ENCODE measurements around the gene RAD51B. TPM values are rescaled to one million over a fixed set of nuclear protein-coding genes. Genes with fewer than 3 reads are reported as not detected.
"Not testable (repeated sequence)": the region's sequence is repeated elsewhere in the genome, so short reads cannot be mapped to it uniquely, and the experiment has no call there.

Gene RAD51B
- polyA plus RNA-seq, 1 experiment = 6.6 TPM

- Histone ChIP-seq H3K27me3 (ENCODE audit: control insufficient read depth, insufficient read depth, low read length) (no peaks in the 10 kb centered on the region), H3K9me3 (ENCODE audit: control insufficient read depth, insufficient read depth, low read length) (no peaks in the 10 kb centered on the region), H3K4me3 (ENCODE audit: low read depth, low read length) (no peak overlapping the region), H3K27ac (ENCODE audit: low read depth, low read length) (no peak overlapping the region)
- no peak for TF ChIP-seq CTCF (IDR thresholded peaks at IDR 0.05; ENCODE audit: low read depth, low read length)
- CTCF ChIA-PET = no interaction called here
- no peak for DNase-seq (ENCODE audit: low read depth, low spot score)
- POLR2A ChIA-PET = no interaction called here
Observed at GRCh38 chr14:68176687-68177086, 357.1 kb downstream of the RAD51B start.

GRCh38 chr14:68177728-68178127 is 358.1 kb downstream of the RAD51B start:
- no peaks in the 10 kb centered on the region for H3K27me3 ChIP-seq (ENCODE audit: control insufficient read depth, insufficient read depth, low read length)
- no peak overlapping the region for H3K4me3 ChIP-seq (ENCODE audit: low read depth, low read length)
- POLR2A ChIA-PET = interaction anchor here (0.5 kb wide), 1 partner anchor 616 kb away, joined by 5 read pairs; no protein-coding TSS in a partner anchor
- CTCF ChIA-PET = no interaction called here
- no peak overlapping the region for H3K27ac ChIP-seq (ENCODE audit: low read depth, low read length)
- no peaks in the 10 kb centered on the region for H3K9me3 ChIP-seq (ENCODE audit: control insufficient read depth, insufficient read depth, low read length)
- no peak for DNase-seq (ENCODE audit: low read depth, low spot score)
- TF ChIP-seq CTCF (IDR thresholded peaks at IDR 0.05; ENCODE audit: low read depth, low read length) = no peak

GRCh38 chr14:68178282-68178681 is 358.7 kb downstream of the RAD51B start:
- H3K27ac ChIP-seq (ENCODE audit: low read depth, low read length) = no peak overlapping the region
- POLR2A ChIA-PET = interaction anchor here (0.5 kb wide), 1 partner anchor 615 kb away, joined by 5 read pairs; no protein-coding TSS in a partner anchor
- no peak for DNase-seq (ENCODE audit: low read depth, low spot score)

GRCh38 chr14:68181519-68182326 is 362.1 kb downstream of the RAD51B start:
- Histone ChIP-seq H3K9me3 (ENCODE audit: control insufficient read depth, insufficient read depth, low read length) (no peaks in the 10 kb centered on the region; the same call in 1 of the 2 replicates), H3K4me3 (ENCODE audit: low read depth, low read length) (no peak overlapping the region), H3K27ac (ENCODE audit: low read depth, low read length) (no peak overlapping the region), H3K27me3 (ENCODE audit: control insufficient read depth, insufficient read depth, low read length) (no peaks in the 10 kb centered on the region)
- POLR2A ChIA-PET = no interaction called here
- TF ChIP-seq CTCF (IDR thresholded peaks at IDR 0.05; ENCODE audit: low read depth, low read length) = no peak
- CTCF ChIA-PET = interaction anchor here (1.0 kb wide), 1 partner anchor 248 kb away, joined by 3 read pairs; no protein-coding TSS in a partner anchor
- no peak for DNase-seq (ENCODE audit: low read depth, low spot score)

More at GRCh38 chr14:68178282-68178681, 358.7 kb downstream of the RAD51B start:
- TF ChIP-seq CTCF (IDR thresholded peaks at IDR 0.05; ENCODE audit: low read depth, low read length) = no peak
- Histone ChIP-seq H3K4me3 (ENCODE audit: low read depth, low read length) (no peak overlapping the region), H3K27me3 (ENCODE audit: control insufficient read depth, insufficient read depth, low read length) (no peaks in the 10 kb centered on the region), H3K9me3 (ENCODE audit: control insufficient read depth, insufficient read depth, low read length) (no peaks in the 10 kb centered on the region)
- CTCF ChIA-PET = no interaction called here

- Histone ChIP-seq H3K9me3 (ENCODE audit: control insufficient read depth, insufficient read depth, low read length) (no peaks in the 10 kb centered on the region; the same call in 1 of the 2 replicates), H3K27ac (ENCODE audit: low read depth, low read length) (no peak overlapping the region), H3K4me3 (ENCODE audit: low read depth, low read length) (no peak overlapping the region), H3K27me3 (ENCODE audit: control insufficient read depth, insufficient read depth, low read length) (no peaks in the 10 kb centered on the region)
- TF ChIP-seq CTCF (IDR thresholded peaks at IDR 0.05; ENCODE audit: low read depth, low read length) = no peak
- POLR2A ChIA-PET = no interaction called here
- no peak for DNase-seq (ENCODE audit: low read depth, low spot score)
- CTCF ChIA-PET = no interaction called here
Observed at GRCh38 chr14:68182492-68182891, 362.9 kb downstream of the RAD51B start.

GRCh38 chr14:68186500-68187276 is 367.1 kb downstream of the RAD51B start:
- H3K27ac ChIP-seq (ENCODE audit: low read depth, low read length); H3K27me3 ChIP-seq (ENCODE audit: control insufficient read depth, insufficient read depth, low read length); H3K9me3 ChIP-seq (ENCODE audit: control insufficient read depth, insufficient read depth, low read length); DNase-seq (ENCODE audit: low read depth, low spot score); CTCF ChIA-PET; H3K4me3 ChIP-seq (ENCODE audit: low read depth, low read length); POLR2A ChIA-PET: not testable (repeated sequence)

Data from AG04450 (cell line).